Measurements from ENCODE around the gene LY6G5C. TPM values are rescaled to one million over a fixed set of nuclear protein-coding genes. Genes with fewer than 3 reads are reported as not detected.
"Not testable (repeated sequence)": the region's sequence is repeated elsewhere in the genome, so short reads cannot be mapped to it uniquely, and the experiment has no call there.

LY6G5C gene
- total and polyA plus RNA-seq, 2 experiments from 2014 or later: 2.1 TPM; not detected in 1

GRCh38 chr6:31710523-31711219, 29.8 kb upstream of the LY6G5C start:
- Histone ChIP-seq H4K20me1 (replicated peaks; ENCODE audit: insufficient read depth) (no peaks in the 10 kb centered on the region), H3K27ac (ENCODE audit: low read depth) (no peak overlapping the region), H3K4me1 (ENCODE audit: insufficient read depth) (peaks cover 20% of the 10 kb centered on the region), H3K9me2 (ENCODE audit: insufficient read depth) (no peaks in the 10 kb centered on the region), H3K4me3 (no peak overlapping the region), H3K36me3 (ENCODE audit: insufficient read depth) (no peaks in the 10 kb centered on the region), H3K27me3 (ENCODE audit: insufficient read depth) (no peaks in the 10 kb centered on the region), H3K4me2 (no peak overlapping the region), H2AFZ (no peak overlapping the region), H3F3A (replicated peaks; ENCODE audit: low read depth) (no peaks in the 10 kb centered on the region), H3K79me2 (replicated peaks; ENCODE audit: insufficient read depth) (no peaks in the 10 kb centered on the region)
- no peak for DNase-seq (ENCODE audit: low spot score)
- H3K36me3 Mint-ChIP-seq (ENCODE audit: low read depth): no peaks in the 10 kb centered on the region
- H3K27me3 Mint-ChIP-seq (ENCODE audit: insufficient read depth, low read depth, poor library complexity): peaks cover 19% of the 10 kb centered on the region
- ATAC-seq: no peak
- no peak overlapping the region for H3K4me3 Mint-ChIP-seq
- H3K4me1 Mint-ChIP-seq: peaks cover 24% of the 10 kb centered on the region
- TF ChIP-seq STAT1 (IDR thresholded peaks at IDR 0.05; ENCODE audit: unreplicated experiment): no peak
- no peak for TF ChIP-seq ZNF462 (CRISPR knock-in tag; IDR thresholded peaks at IDR 0.05)
- no peak for TF ChIP-seq CTCF (conservative IDR thresholded peaks at IDR 0.05; ENCODE audit: low read depth in 2 of 2)
- TF ChIP-seq ZNF331 (CRISPR knock-in tag; IDR thresholded peaks at IDR 0.05; ENCODE audit: low read depth): no peak
- no peaks in the 10 kb centered on the region for H3K9me3 Mint-ChIP-seq
- no peak overlapping the region for H3K27ac Mint-ChIP-seq

- not testable (repeated sequence) for DNase-seq (ENCODE audit: low spot score); H3K9me3 Mint-ChIP-seq; H3K4me3 Mint-ChIP-seq; H3K27ac ChIP-seq (ENCODE audit: low read depth); H3K27ac Mint-ChIP-seq; H3K4me3 ChIP-seq; H3F3A ChIP-seq (replicated peaks; ENCODE audit: low read depth); H3K36me3 Mint-ChIP-seq (ENCODE audit: low read depth); H3K36me3 ChIP-seq (ENCODE audit: insufficient read depth); H3K4me2 ChIP-seq; H3K27me3 ChIP-seq (ENCODE audit: insufficient read depth); H3K9me2 ChIP-seq (ENCODE audit: insufficient read depth); H4K20me1 ChIP-seq (replicated peaks; ENCODE audit: insufficient read depth); H3K79me2 ChIP-seq (replicated peaks; ENCODE audit: insufficient read depth); H2AFZ ChIP-seq; ATAC-seq
- Mint-ChIP-seq H3K27me3 (ENCODE audit: insufficient read depth, low read depth, poor library complexity) (peaks cover 15% of the 10 kb centered on the region), H3K4me1 (peaks cover 18% of the 10 kb centered on the region)
- H3K4me1 ChIP-seq (ENCODE audit: insufficient read depth): peaks cover 11% of the 10 kb centered on the region
Measured at GRCh38 chr6:31709157-31709556, 28.3 kb upstream of the LY6G5C start.

Data from GM23338 (cell line).